Retinal pigment epithelial cell (primary cell): ENCODE results near the gene AKTIP.
A peak's percentile ranks its signal among the peaks of the same experiment; 100 is the strongest.

Experiments used
- DNase-seq: peaks from one replicate; pipeline ENCODE4 v3.0.0-alpha.2; 2010; ENCODE audit warnings: low read depth
- H3K4me3 ChIP-seq: 2 replicates; pipeline ENCODE4 v1.5.1; 2011; ENCODE audit warnings: mild to moderate bottlenecking, low read length, control low read depth, moderate library complexity
- TF ChIP-seq, protein P1 (sequence below): conservative IDR thresholded peaks from 2 replicates; pipeline ENCODE4 v1.5.1; 2011; ENCODE audit warnings: low read depth, low read length, control low read depth, inconsistent platforms

The AKTIP gene

DNA sequence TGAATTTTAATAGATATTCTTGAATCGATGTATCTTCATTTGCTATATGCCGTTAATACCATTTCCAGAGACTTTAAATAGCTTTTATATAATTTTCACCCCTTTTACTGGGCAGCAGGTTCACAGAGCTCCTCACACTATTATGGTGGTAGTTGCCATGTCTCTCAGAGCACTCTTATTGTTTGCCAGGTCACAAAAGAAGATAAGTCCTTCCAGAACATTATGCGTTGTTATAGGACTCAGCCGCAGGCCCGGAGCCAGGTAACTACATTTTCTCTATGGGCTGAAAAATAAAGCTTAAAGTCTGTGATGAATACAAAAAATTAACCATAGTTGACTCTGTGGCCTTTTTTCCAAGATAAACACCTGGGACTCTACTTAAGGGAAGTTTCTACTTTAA lies 24.0 kb downstream of the AKTIP start:
- no peak overlapping the region for H3K4me3 ChIP-seq
- no peak for DNase-seq
- TF ChIP-seq, protein P1, sequence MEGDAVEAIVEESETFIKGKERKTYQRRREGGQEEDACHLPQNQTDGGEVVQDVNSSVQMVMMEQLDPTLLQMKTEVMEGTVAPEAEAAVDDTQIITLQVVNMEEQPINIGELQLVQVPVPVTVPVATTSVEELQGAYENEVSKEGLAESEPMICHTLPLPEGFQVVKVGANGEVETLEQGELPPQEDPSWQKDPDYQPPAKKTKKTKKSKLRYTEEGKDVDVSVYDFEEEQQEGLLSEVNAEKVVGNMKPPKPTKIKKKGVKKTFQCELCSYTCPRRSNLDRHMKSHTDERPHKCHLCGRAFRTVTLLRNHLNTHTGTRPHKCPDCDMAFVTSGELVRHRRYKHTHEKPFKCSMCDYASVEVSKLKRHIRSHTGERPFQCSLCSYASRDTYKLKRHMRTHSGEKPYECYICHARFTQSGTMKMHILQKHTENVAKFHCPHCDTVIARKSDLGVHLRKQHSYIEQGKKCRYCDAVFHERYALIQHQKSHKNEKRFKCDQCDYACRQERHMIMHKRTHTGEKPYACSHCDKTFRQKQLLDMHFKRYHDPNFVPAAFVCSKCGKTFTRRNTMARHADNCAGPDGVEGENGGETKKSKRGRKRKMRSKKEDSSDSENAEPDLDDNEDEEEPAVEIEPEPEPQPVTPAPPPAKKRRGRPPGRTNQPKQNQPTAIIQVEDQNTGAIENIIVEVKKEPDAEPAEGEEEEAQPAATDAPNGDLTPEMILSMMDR = no peak

DNA sequence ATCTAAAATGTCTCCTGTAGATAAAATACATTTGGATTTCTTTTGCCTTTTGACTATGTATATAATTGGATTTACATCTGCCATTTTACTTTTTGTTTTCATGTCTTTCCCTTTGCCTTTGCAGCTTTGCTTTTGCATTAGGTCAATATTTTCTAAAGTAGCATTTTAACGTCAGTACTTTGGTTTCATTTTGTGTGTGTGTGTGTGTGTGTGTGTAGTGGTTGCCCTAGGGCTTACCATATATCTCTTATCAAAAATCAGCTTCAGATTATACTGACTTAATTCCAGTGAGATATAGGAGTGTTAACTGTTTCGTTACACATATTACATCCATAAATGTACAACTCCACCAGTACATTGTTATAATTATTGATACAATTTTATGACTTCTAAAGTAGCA lies 26.1 kb downstream of the AKTIP start:
- no peak for DNase-seq
- TF ChIP-seq, protein P1 = no peak
- H3K4me3 ChIP-seq = no peak overlapping the region

DNA sequence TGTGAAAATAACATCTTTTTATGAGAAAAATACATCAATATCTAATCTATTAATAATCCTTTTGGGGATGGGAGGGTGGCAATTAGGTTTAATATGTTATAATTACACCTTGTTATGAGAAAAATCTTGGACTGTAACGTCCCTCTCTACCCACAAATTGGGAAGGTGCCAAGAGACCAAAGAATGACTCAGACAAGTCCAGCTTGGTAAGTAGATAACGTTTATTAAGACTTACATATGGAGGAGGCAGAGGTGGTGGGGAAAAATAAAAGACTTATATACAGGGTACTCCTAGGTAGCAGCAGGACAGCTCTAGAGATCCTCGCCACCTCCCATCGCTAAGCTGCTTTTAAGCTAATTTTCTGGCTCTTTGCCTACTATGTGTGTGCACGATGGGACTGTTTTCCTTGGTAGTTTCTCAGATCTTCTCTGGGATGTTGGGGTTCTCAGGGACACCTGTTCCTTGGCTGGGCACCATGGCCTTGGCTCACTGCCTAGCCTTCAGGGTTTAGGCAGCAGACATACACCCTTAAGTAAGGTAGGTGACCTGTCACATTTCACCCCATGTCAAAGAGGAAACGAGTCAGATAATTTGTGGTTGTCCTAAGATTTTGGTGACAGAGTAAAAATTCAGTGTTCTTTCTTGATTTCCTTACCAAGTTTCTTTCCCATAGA lies 37.3 kb downstream of the AKTIP start:
- TF ChIP-seq, protein P1 = no peak
- peak; percentile 77 for DNase-seq
- no peak overlapping the region for H3K4me3 ChIP-seq

DNA sequence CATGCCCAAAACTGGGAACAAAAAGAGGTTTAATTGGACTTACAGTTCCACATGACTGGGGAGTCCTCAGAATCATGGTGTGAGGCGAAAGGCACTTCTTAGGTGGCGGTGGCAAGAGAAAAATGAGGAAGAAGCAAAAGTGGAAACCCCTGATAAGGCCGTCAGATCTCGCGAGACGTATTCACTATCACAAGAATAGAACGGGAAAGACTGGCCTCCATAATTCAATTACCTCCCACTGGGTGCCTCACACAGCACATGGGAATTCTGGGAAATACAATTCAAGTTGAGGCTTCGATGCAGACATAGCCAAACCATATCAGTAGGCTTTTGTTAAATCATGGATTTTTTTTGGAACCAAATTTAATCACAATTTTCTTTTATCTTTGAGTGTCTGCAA lies 44.4 kb downstream of the AKTIP start:
- DNase-seq = no peak
- TF ChIP-seq, protein P1 = no peak
- H3K4me3 ChIP-seq = no peak overlapping the region

DNA sequence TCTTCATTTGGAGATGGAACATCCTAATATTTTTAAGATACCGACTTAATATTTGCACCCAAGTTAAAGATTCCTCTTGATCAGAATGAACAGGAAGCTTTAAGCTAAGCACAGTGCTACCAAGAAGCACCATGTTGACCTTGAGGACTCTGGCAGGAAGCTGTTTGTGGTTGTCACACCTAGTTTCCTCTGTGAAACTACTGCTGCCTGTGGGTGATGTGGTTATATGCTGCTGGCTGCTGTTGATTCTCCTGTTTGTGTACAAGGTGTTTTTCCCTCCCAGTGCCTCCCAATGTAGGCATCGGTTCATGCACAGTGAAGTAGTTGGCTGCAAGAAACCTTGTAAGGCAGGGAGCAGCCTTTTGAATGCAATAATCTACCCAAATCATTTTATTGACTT lies 45.3 kb downstream of the AKTIP start:
- no peak for DNase-seq
- TF ChIP-seq, protein P1 = no peak
- no peak overlapping the region for H3K4me3 ChIP-seq

DNA sequence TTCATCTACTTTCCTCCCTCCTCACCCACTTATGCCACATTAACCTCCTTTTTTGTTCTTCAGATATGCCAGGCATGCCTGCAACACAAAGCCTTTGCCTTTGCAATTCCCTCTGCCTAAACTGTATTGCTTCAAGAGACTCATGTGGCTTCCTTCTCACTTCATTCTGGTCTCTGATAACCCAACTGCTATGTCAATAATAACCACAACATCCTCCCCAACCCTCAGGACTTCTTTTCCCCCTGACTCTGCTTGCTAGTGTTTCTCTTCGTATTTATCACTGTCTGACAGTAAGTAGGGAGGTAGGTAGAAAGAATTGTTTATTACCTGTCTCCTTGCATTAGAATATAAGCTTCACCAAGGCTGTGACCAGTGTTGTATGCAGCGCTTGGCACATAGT lies 46.4 kb downstream of the AKTIP start:
- no peak overlapping the region for H3K4me3 ChIP-seq
- TF ChIP-seq, protein P1 = no peak
- DNase-seq = no peak

DNA sequence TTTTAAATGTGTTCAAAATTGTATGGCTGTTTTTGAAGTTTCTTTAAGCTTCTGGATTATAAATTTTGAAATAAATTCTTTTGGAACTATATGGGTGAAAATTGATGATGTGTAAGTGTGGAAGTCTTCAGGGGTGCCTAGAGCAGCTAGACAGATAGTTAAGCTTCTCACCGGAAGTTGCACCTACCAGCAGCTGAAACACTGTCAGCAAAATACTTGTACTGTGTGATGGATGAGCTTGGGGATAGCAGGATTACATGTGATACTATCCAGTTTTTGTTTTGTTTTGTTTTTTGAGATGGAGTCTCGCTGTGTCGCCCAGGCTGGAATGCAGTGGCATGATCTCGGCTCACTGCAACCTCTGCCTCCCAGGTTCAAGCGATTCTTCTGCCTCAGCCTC lies 49.1 kb downstream of the AKTIP start:
- no peak overlapping the region for H3K4me3 ChIP-seq
- no peak for DNase-seq
- TF ChIP-seq, protein P1 = no peak
